CD4-positive, alpha-beta memory T cell (primary cell): ENCODE results near the gene TSSC4. TPM values are rescaled to one million over a fixed set of nuclear protein-coding genes. Genes with fewer than 3 reads are reported as not detected.

Experiments used
- CTCF ChIA-PET: fragments of 350-600 bp; sonication (Branson Sonifier 250); formaldehyde crosslinking; loops from one replicate; lab custom pipeline; 2021; ENCODE audit warnings: inconsistent platforms; ENCODE audit not compliant: partially characterized antibody; lab: Charles Lee
- POLR2A ChIA-PET: fragments of 350-600 bp; sonication (Branson Sonifier 250); formaldehyde crosslinking; loops from one replicate; lab custom pipeline; 2021; ENCODE audit not compliant: partially characterized antibody; lab: Charles Lee
- DNase-seq, 5 donors: peaks; one replicate each; pipeline versions ENCODE4 v3.0.0 to v3.0.0-alpha.2; 2020 to 2022; ENCODE audit warnings: mixed read lengths in 1 of 5
- H3K27ac ChIP-seq: one replicate; pipeline ENCODE4 v1.7.0; 2013; ENCODE audit warnings: low read depth, low read length
- H3K27me3 ChIP-seq: 2 replicates; pipeline ENCODE4 v1.7.0; 2013; ENCODE audit warnings: mild to moderate bottlenecking, low read length, moderate library complexity; ENCODE audit not compliant: insufficient read depth
- H3K36me3 ChIP-seq: 2 replicates; pipeline ENCODE4 v1.7.0; 2013; ENCODE audit warnings: mild to moderate bottlenecking, low read length, moderate library complexity; ENCODE audit not compliant: insufficient read depth
- H3K4me1 ChIP-seq: 2 replicates; pipeline ENCODE4 v1.7.0; 2013; ENCODE audit warnings: mild to moderate bottlenecking, low read length, moderate library complexity; ENCODE audit not compliant: insufficient read depth
- H3K4me3 ChIP-seq, 2 donors: one replicate each; pipeline ENCODE4 v1.7.0; 2013; ENCODE audit warnings: low read length in 2 of 2, mild to moderate bottlenecking in 1 of 2
- H3K9me3 ChIP-seq, 2 donors: one replicate each; pipeline ENCODE4 v1.7.0; 2013; ENCODE audit warnings: low read length in 2 of 2, control low read depth in 1 of 2; ENCODE audit not compliant: control insufficient read depth in 1 of 2
- H3K27ac Mint-ChIP-seq, 7 donors: one replicate each; pipeline ENCODE4 v1.8.0; 2020 to 2021; ENCODE audit warnings: mixed read lengths in 7 of 7, mild to moderate bottlenecking in 6 of 7, inconsistent platforms in 3 of 7, moderate library complexity in 3 of 7
- H3K27me3 Mint-ChIP-seq, 2 donors: one replicate each; pipeline ENCODE4 v1.8.0; 2020 to 2021; ENCODE audit warnings: mixed read lengths in 2 of 2
- H3K36me3 Mint-ChIP-seq, 2 donors: one replicate each; pipeline ENCODE4 v1.8.0; 2020 to 2021; ENCODE audit warnings: mixed read lengths in 2 of 2, inconsistent platforms in 1 of 2, mild to moderate bottlenecking in 1 of 2
- H3K4me1 Mint-ChIP-seq, 4 donors: one replicate each; pipeline ENCODE4 v1.8.0; 2020 to 2021; ENCODE audit warnings: mixed read lengths in 4 of 4, mild to moderate bottlenecking in 1 of 4
- H3K4me3 Mint-ChIP-seq, 8 donors: one replicate each; pipeline ENCODE4 v1.8.0; 2020 to 2021; ENCODE audit warnings: mixed read lengths in 8 of 8, mild to moderate bottlenecking in 7 of 8, moderate library complexity in 6 of 8, inconsistent platforms in 3 of 8
- H3K9me3 Mint-ChIP-seq, 8 donors: one replicate each; pipeline ENCODE4 v1.8.0; 2020 to 2021; ENCODE audit warnings: mixed read lengths in 8 of 8, mild to moderate bottlenecking in 5 of 8, inconsistent platforms in 3 of 8, moderate library complexity in 1 of 8
- intact Hi-C: fragments of 100-400 bp; cut with micrococcal nuclease; formaldehyde crosslinking; loops from one replicate; pipeline ENCODE4 v1.15.1; 2023
- polyA plus RNA-seq, 2 donors: library from polyadenylated mRNA; unstranded; fragments of 300-500 nt; fragmentation: Illumina TruSeq; gene quantifications; one replicate each; pipeline ENCODE4 v1.2.3, GENCODE V29; 2021
- total RNA-seq, 2 experiments: library from RNA; stranded (reverse); gene quantifications; one replicate each; pipeline ENCODE4 v1.2.3, GENCODE V29; 2021

Gene TSSC4
- total and polyA plus RNA-seq, 4 experiments from 2014 or later: 54.6 to 79.8 (median 62.2) TPM

GRCh38 chr11:2418693-2419360 lies 18.3 kb downstream of the TSSC4 start:
- Mint-ChIP-seq H3K9me3 (no peaks in the 10 kb centered on the region), H3K27me3 (no peaks in the 10 kb centered on the region), H3K4me1 (peaks cover 0 to 7% (median 2%) of the 10 kb centered on the region in 4 donors), H3K4me3 (no peak overlapping the region), H3K36me3 (no peaks in the 10 kb centered on the region), H3K27ac (peak overlapping the region in 1 of 7 donors; percentile 3)
- Histone ChIP-seq H3K4me1 (peaks cover 11% of the 10 kb centered on the region), H3K4me3 (no peak overlapping the region), H3K36me3 (no peaks in the 10 kb centered on the region), H3K27ac (no peak overlapping the region), H3K9me3 (no peaks in the 10 kb centered on the region), H3K27me3 (no peaks in the 10 kb centered on the region)
- ChIA-PET POLR2A (interaction anchor here (1.8 to 3.4 kb wide), 3 partner anchors 18 to 220 kb away, joined by 5 to 37 read pairs (median 7); partner anchors contain the start of genes C11orf21, TSPAN32 and TSSC4), CTCF (interaction anchor here (0.9 to 6.9 kb wide), 13 partner anchors 10 to 253 kb away, joined by 4 to 262 read pairs (median 12); partner anchors contain the start of genes C11orf21, TSPAN32 and TSSC4)
- no peak for DNase-seq
- intact Hi-C loops: no loop called here

- H3K27ac Mint-ChIP-seq: no peak overlapping the region
- CTCF ChIA-PET: interaction anchor here (0.7 to 6.9 kb wide), 30 partner anchors 8 to 669 kb away, joined by 3 to 262 read pairs (median 5); partner anchors contain the start of genes C11orf21, TSPAN32 and TSSC4
- H3K27ac ChIP-seq: no peak overlapping the region
- no peaks in the 10 kb centered on the region for H3K9me3 ChIP-seq
- peaks cover 11% of the 10 kb centered on the region for H3K4me1 ChIP-seq
- DNase-seq: peak in 4 of 5 donors; percentile 40 to 57 (median 48)
- no peaks in the 10 kb centered on the region for H3K27me3 Mint-ChIP-seq
- POLR2A ChIA-PET: interaction anchor here (1.2 to 3.4 kb wide), 5 partner anchors 19 to 233 kb away, joined by 3 to 37 read pairs (median 7); partner anchors contain the start of genes C11orf21, TSPAN32 and TSSC4
- no peak overlapping the region for H3K4me3 ChIP-seq
- no peaks in the 10 kb centered on the region for H3K36me3 Mint-ChIP-seq
- H3K4me1 Mint-ChIP-seq: peaks cover 0 to 7% (median 2%) of the 10 kb centered on the region in 4 donors
- no peaks in the 10 kb centered on the region for H3K9me3 Mint-ChIP-seq
- H3K27me3 ChIP-seq: no peaks in the 10 kb centered on the region
- intact Hi-C loops: loop anchor here (1.0 kb wide), 2 partner anchors 20 to 234 kb away; partner anchors contain the start of gene TSSC4
- H3K36me3 ChIP-seq: no peaks in the 10 kb centered on the region
- peak overlapping the region in 1 of 8 donors; percentile 34 for H3K4me3 Mint-ChIP-seq
Measured at GRCh38 chr11:2419638-2420501, 19.3 kb downstream of the TSSC4 start.

- no peak overlapping the region for H3K27ac Mint-ChIP-seq
- Histone ChIP-seq H3K36me3 (no peaks in the 10 kb centered on the region), H3K9me3 (no peaks in the 10 kb centered on the region), H3K27me3 (no peaks in the 10 kb centered on the region), H3K27ac (no peak overlapping the region), H3K4me1 (peaks cover 11% of the 10 kb centered on the region), H3K4me3 (no peak overlapping the region)
- no peaks in the 10 kb centered on the region for H3K9me3 Mint-ChIP-seq
- ChIA-PET POLR2A (interaction anchor here (1.2 to 3.4 kb wide), 5 partner anchors 20 to 234 kb away, joined by 3 to 37 read pairs (median 5); partner anchors contain the start of genes C11orf21, TSPAN32 and TSSC4), CTCF (interaction anchor here (0.7 to 6.9 kb wide), 29 partner anchors 9 to 668 kb away, joined by 3 to 262 read pairs (median 5); partner anchors contain the start of genes C11orf21, TSPAN32 and TSSC4)
- H3K4me1 Mint-ChIP-seq: peaks cover 0 to 7% (median 2%) of the 10 kb centered on the region in 4 donors
- no peaks in the 10 kb centered on the region for H3K27me3 Mint-ChIP-seq
- intact Hi-C loops: loop anchor here (1.0 kb wide), 2 partner anchors 20 to 234 kb away; partner anchors contain the start of gene TSSC4
- DNase-seq: peak; percentile 64 to 73 (median 70)
- H3K36me3 Mint-ChIP-seq: no peaks in the 10 kb centered on the region
- H3K4me3 Mint-ChIP-seq: peak overlapping the region in 1 of 8 donors; percentile 22
Measured at GRCh38 chr11:2420502-2421225, 20.1 kb downstream of the TSSC4 start.

- Histone ChIP-seq H3K36me3 (no peaks in the 10 kb centered on the region), H3K4me1 (peaks cover 11% of the 10 kb centered on the region), H3K27me3 (no peaks in the 10 kb centered on the region), H3K4me3 (no peak overlapping the region), H3K27ac (no peak overlapping the region), H3K9me3 (no peaks in the 10 kb centered on the region)
- POLR2A ChIA-PET: interaction anchor here (1.2 to 3.4 kb wide), 5 partner anchors 21 to 235 kb away, joined by 3 to 37 read pairs (median 5); partner anchors contain the start of genes C11orf21, TSPAN32 and TSSC4
- H3K36me3 Mint-ChIP-seq: no peaks in the 10 kb centered on the region
- no peaks in the 10 kb centered on the region for H3K27me3 Mint-ChIP-seq
- DNase-seq: no peak
- intact Hi-C loops: no loop called here
- peaks cover 0 to 7% (median 2%) of the 10 kb centered on the region in 4 donors for H3K4me1 Mint-ChIP-seq
- H3K27ac Mint-ChIP-seq: no peak overlapping the region
- H3K9me3 Mint-ChIP-seq: no peaks in the 10 kb centered on the region
- no peak overlapping the region for H3K4me3 Mint-ChIP-seq
- CTCF ChIA-PET: interaction anchor here (0.7 to 6.9 kb wide), 25 partner anchors 10 to 667 kb away, joined by 3 to 262 read pairs (median 5); partner anchors contain the start of genes C11orf21, TSPAN32 and TSSC4
Measured at GRCh38 chr11:2421226-2421994, 20.9 kb downstream of the TSSC4 start.

- H3K27ac Mint-ChIP-seq: no peak overlapping the region
- no peaks in the 10 kb centered on the region for H3K36me3 ChIP-seq
- DNase-seq: no peak
- intact Hi-C loops: no loop called here
- no peak overlapping the region for H3K4me3 ChIP-seq
- H3K27me3 Mint-ChIP-seq: no peaks in the 10 kb centered on the region
- POLR2A ChIA-PET: interaction anchor here (2.0 kb wide), 1 partner anchor 123 kb away, joined by 7 read pairs; no protein-coding TSS in a partner anchor
- H3K9me3 ChIP-seq: no peaks in the 10 kb centered on the region
- no peaks in the 10 kb centered on the region for H3K36me3 Mint-ChIP-seq
- H3K4me3 Mint-ChIP-seq: no peak overlapping the region
- no peaks in the 10 kb centered on the region for H3K9me3 Mint-ChIP-seq
- CTCF ChIA-PET: interaction anchor here (1.4 to 6.9 kb wide), 8 partner anchors 11 to 471 kb away, joined by 4 to 262 read pairs (median 16); partner anchors contain the start of genes C11orf21 and TSPAN32
- H3K27me3 ChIP-seq: no peaks in the 10 kb centered on the region
- peaks cover 0 to 7% (median 2%) of the 10 kb centered on the region in 4 donors for H3K4me1 Mint-ChIP-seq
- peaks cover 11% of the 10 kb centered on the region for H3K4me1 ChIP-seq
- H3K27ac ChIP-seq: no peak overlapping the region
Measured at GRCh38 chr11:2421996-2422395, 21.4 kb downstream of the TSSC4 start.
